Measurements from ENCODE around the gene TNS3. TPM values are rescaled to one million over a fixed set of nuclear protein-coding genes. Genes with fewer than 3 reads are reported as not detected.

Gene TNS3
- total and polyA plus RNA-seq, 2 donors (not counting 3 experiments of a cell fraction or from before 2014, with no cell fraction given): 10.4 to 45.1 TPM

- POLR2A ChIA-PET: no interaction called here
- Histone ChIP-seq H3K79me2 (ENCODE audit: control insufficient read depth, insufficient read depth, low read length) (no peaks in the 10 kb centered on the region), H3K27me3 (ENCODE audit: control insufficient read depth in 2 of 2, insufficient read depth in 2 of 2, low read length in 2 of 2) (peaks cover 0 to 5% of the 10 kb centered on the region in 2 experiments), H3K36me3 (ENCODE audit: control insufficient read depth in 2 of 2, extremely low read depth in 1 of 2, insufficient read depth in 2 of 2, low read length in 2 of 2) (no peaks in the 10 kb centered on the region), H3K9me1 (replicated peaks; ENCODE audit: control insufficient read depth, extremely low read depth, insufficient read depth, low read length) (no peaks in the 10 kb centered on the region), H3K4me3 (replicated peaks in 1 of 3; ENCODE audit: insufficient read depth in 1 of 3, low read depth in 1 of 3, low read length in 3 of 3) (no peak overlapping the region), H3K9ac (replicated peaks; ENCODE audit: extremely low read depth, insufficient read depth, low read length) (no peak overlapping the region), H4K20me1 (replicated peaks; ENCODE audit: control insufficient read depth, extremely low read depth, insufficient read depth, low read length) (no peaks in the 10 kb centered on the region), H3K9me3 (replicated peaks; ENCODE audit: control insufficient read depth, insufficient read depth, low read length) (no peaks in the 10 kb centered on the region), H2AFZ (ENCODE audit: low read depth, low read length) (no peak overlapping the region), H3K4me2 (ENCODE audit: insufficient read depth, low read length) (no peak overlapping the region), H3K27ac (ENCODE audit: insufficient read depth, low read depth, low read length) (no peak overlapping the region), H3K4me1 (ENCODE audit: control insufficient read depth, extremely low read depth, insufficient read depth, low read length) (no peaks in the 10 kb centered on the region)
- no peak for TF ChIP-seq EZH2 (IDR thresholded peaks at IDR 0.05; ENCODE audit: borderline replicate concordance, low read depth, low read length, severe bottlenecking)
- TF ChIP-seq JUN (IDR thresholded peaks at IDR 0.05; ENCODE audit: borderline replicate concordance, insufficient read depth, insufficient read length, low read depth): no peak
- TF ChIP-seq FOS (IDR thresholded peaks at IDR 0.05; ENCODE audit: borderline replicate concordance, insufficient read depth, low read length): no peak
- TF ChIP-seq, protein P1, sequence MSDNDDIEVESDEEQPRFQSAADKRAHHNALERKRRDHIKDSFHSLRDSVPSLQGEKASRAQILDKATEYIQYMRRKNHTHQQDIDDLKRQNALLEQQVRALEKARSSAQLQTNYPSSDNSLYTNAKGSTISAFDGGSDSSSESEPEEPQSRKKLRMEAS (IDR thresholded peaks at IDR 0.05; ENCODE audit: insufficient read depth, insufficient read length): no peak
- TF ChIP-seq, protein P2, sequence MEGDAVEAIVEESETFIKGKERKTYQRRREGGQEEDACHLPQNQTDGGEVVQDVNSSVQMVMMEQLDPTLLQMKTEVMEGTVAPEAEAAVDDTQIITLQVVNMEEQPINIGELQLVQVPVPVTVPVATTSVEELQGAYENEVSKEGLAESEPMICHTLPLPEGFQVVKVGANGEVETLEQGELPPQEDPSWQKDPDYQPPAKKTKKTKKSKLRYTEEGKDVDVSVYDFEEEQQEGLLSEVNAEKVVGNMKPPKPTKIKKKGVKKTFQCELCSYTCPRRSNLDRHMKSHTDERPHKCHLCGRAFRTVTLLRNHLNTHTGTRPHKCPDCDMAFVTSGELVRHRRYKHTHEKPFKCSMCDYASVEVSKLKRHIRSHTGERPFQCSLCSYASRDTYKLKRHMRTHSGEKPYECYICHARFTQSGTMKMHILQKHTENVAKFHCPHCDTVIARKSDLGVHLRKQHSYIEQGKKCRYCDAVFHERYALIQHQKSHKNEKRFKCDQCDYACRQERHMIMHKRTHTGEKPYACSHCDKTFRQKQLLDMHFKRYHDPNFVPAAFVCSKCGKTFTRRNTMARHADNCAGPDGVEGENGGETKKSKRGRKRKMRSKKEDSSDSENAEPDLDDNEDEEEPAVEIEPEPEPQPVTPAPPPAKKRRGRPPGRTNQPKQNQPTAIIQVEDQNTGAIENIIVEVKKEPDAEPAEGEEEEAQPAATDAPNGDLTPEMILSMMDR (IDR thresholded peaks at IDR 0.05; ENCODE audit: extremely low read depth in 1 of 2, insufficient read depth in 1 of 2, low read depth in 1 of 2, low read length in 2 of 2): no peak
- no peak for TF ChIP-seq MYC (IDR thresholded peaks at IDR 0.05; ENCODE audit: low read depth, low read length)
- no peak for TF ChIP-seq POLR2A (IDR thresholded peaks at IDR 0.05; ENCODE audit: low read depth, low read length)
- TF ChIP-seq GATA2 (IDR thresholded peaks at IDR 0.05; ENCODE audit: insufficient read depth, insufficient read length, low read depth, low read length): no peak
- no peak for TF ChIP-seq POLR2AphosphoS5 (IDR thresholded peaks at IDR 0.05; ENCODE audit: insufficient read depth, low read depth, low read length)
- no peak for FAIRE-seq
- BruUV-seq (replicated peaks): no TSS peak
- intact Hi-C loops (cut with micrococcal nuclease) (loop anchor here (10.0 kb wide), 2 partner anchors 321 to 851 kb away; partner anchors contain the start of gene TNS3), dilution Hi-C loops (cut with MboI; ENCODE audit: extremely low pct_ligation_motif_present, low sequenced_read_pairs) (no loop called here)
- DNase-seq (ENCODE audit: low read depth, low spot score): no peak
- CTCF ChIA-PET: interaction anchor here (4.1 to 4.8 kb wide), 2 partner anchors 170 to 556 kb away, joined by 87 to 137 read pairs; no protein-coding TSS in a partner anchor
These were observed 317.8 kb downstream of the TNS3 start for GRCh38 chr7:47264021-47264651.

All from endothelial cell of umbilical vein (primary cell).